HCT116 (cell line): ENCODE data around the gene MDM4. TPM values are rescaled to one million over a fixed set of nuclear protein-coding genes. Genes with fewer than 3 reads are reported as not detected.
"Not testable (repeated sequence)": the region's sequence is repeated elsewhere in the genome, so short reads cannot be mapped to it uniquely, and the experiment has no call there.

ENCODE experiments used
- ATAC-seq: fragments of 200-7000 bp; cut with Tn5 transposase; 2 replicates; pipeline ENCODE4 v1.9.1; 2020; ENCODE audit warnings: mild to moderate bottlenecking, moderate library complexity
- BruUV-seq: library from RNA; stranded (reverse); fragments of 400-500 nt; replicated peaks from 2 replicates; lab custom pipeline; 2021; lab: Mats Ljungman, UMichigan
- CTCF ChIA-PET: fragments of 300-600 bp; sonication (Branson Sonifier 250); formaldehyde crosslinking; loops from one replicate; lab custom pipeline; 2021; ENCODE audit warnings: antibody characterized with exemption; lab: Charles Lee
- POLR2A ChIA-PET: fragments of 300-600, 350-600 bp; sonication (Branson Sonifier 250); formaldehyde crosslinking; loops from one replicate; lab custom pipeline; 2021; ENCODE audit warnings: antibody characterized with exemption; lab: Charles Lee
- RAD21 ChIA-PET, 2 experiments: fragments of 300-600 bp; sonication (Branson Sonifier 250); formaldehyde crosslinking; loops; one replicate each; lab custom pipeline; 2023; ENCODE audit warnings: low total read pairs in 2 of 2; ENCODE audit not compliant: uncharacterized antibody in 2 of 2, unreplicated experiment in 2 of 2, low non-redundant PET in 1 of 2; lab: Charles Lee
- DNase-seq: peaks from one replicate; pipeline ENCODE4 v3.0.0-alpha.2; 2010; ENCODE audit warnings: low read depth, low spot score
- H2AFZ ChIP-seq: fragments of 200-600 bp; shearing (Covaris generic), sonication (generic); 2 replicates; pipeline ENCODE4 v1.6.1; 2017; ENCODE audit warnings: low read depth, mixed run types, mixed read lengths, antibody characterized with exemption, low read length; ENCODE audit not compliant: poor library complexity, severe bottlenecking
- H3K27ac ChIP-seq: 2 replicates; pipeline ENCODE4 v1.5.1; 2012; ENCODE audit warnings: low read depth, low read length
- H3K27me3 ChIP-seq: fragments of 200-600 bp; sonication (generic); 2 replicates; pipeline ENCODE4 v1.6.1; 2016; ENCODE audit warnings: mixed run types, low read length, mixed read lengths; ENCODE audit not compliant: insufficient read depth
- H3K36me3 ChIP-seq, 2 experiments: fragments of 200-500 bp in 1 of 2; fragments of 200-600 bp in 1 of 2; sonication (Bioruptor generic) in 1 of 2; sonication (generic) in 1 of 2; 2 replicates each; pipeline versions ENCODE4 v1.5.1 to v1.6.1; 2014 to 2016; ENCODE audit warnings: low read length in 2 of 2, inconsistent platforms in 1 of 2, mixed read lengths in 1 of 2, mixed run types in 1 of 2; ENCODE audit not compliant: insufficient read depth in 2 of 2, control insufficient read depth in 1 of 2
- H3K4me1 ChIP-seq, 2 experiments: fragments of 200-600 bp in 1 of 2; sonication (generic) in 1 of 2; 2 replicates each; pipeline versions ENCODE4 v1.5.1 to v1.6.1; 2012 to 2017; ENCODE audit warnings: low read length in 2 of 2, inconsistent platforms in 1 of 2, mild to moderate bottlenecking in 1 of 2, mixed read lengths in 1 of 2, mixed run types in 1 of 2, moderate library complexity in 1 of 2; ENCODE audit not compliant: insufficient read depth in 2 of 2, control insufficient read depth in 1 of 2
- H3K4me2 ChIP-seq: fragments of 200-600 bp; sonication (generic); 2 replicates; pipeline ENCODE4 v1.6.1; 2017; ENCODE audit warnings: mixed run types, low read length, mixed read lengths
- H3K4me3 ChIP-seq, 2 experiments: fragments of 200-600 bp in 1 of 2; sonication (generic) in 1 of 2; replicated peaks in 1 of 2; 2 replicates each; pipeline ENCODE4 v1.5.1; 2011 to 2016; ENCODE audit warnings: low read length in 2 of 2, control low read depth in 1 of 2, low read depth in 1 of 2, mild to moderate bottlenecking in 1 of 2, mixed read lengths in 1 of 2, mixed run types in 1 of 2
- H3K79me2 ChIP-seq: fragments of 200-600 bp; sonication (generic); 2 replicates; pipeline ENCODE4 v1.6.1; 2017; ENCODE audit warnings: mild to moderate bottlenecking, mixed run types, low read length, moderate library complexity, mixed read lengths; ENCODE audit not compliant: insufficient read depth
- H3K9ac ChIP-seq: fragments of 200-600 bp; sonication (generic); 2 replicates; pipeline ENCODE4 v1.6.1; 2016; ENCODE audit warnings: low read length, mixed read lengths
- H3K9me2 ChIP-seq: fragments of 200-600 bp; sonication (generic), shearing (Covaris generic); 2 replicates; pipeline ENCODE4 v1.6.1; 2017; ENCODE audit warnings: mixed run types, mild to moderate bottlenecking, moderate library complexity; ENCODE audit not compliant: insufficient read depth
- H3K9me3 ChIP-seq, 2 experiments: fragments of 200-500 bp in 1 of 2; fragments of 200-600 bp in 1 of 2; sonication (Bioruptor generic) in 1 of 2; sonication (generic) in 1 of 2; 2 replicates each; pipeline ENCODE4 v1.6.1; 2014 to 2017; ENCODE audit warnings: low read length in 2 of 2, mixed read lengths in 2 of 2, inconsistent platforms in 1 of 2, low read depth in 1 of 2, mild to moderate bottlenecking in 1 of 2, mixed run types in 1 of 2, moderate library complexity in 1 of 2; ENCODE audit not compliant: control insufficient read depth in 1 of 2, insufficient read depth in 1 of 2
- H4K20me1 ChIP-seq: fragments of 200-600 bp; sonication (generic), shearing (Covaris generic); 2 replicates; pipeline ENCODE4 v1.6.1; 2017; ENCODE audit warnings: mixed run types, mild to moderate bottlenecking, moderate library complexity; ENCODE audit not compliant: insufficient read depth
- ATF3 ChIP-seq: IDR thresholded peaks from 2 replicates; pipeline ENCODE4 v1.6.1; 2012
- CBX3 ChIP-seq: IDR thresholded peaks from 2 replicates; pipeline ENCODE4 v1.6.1; 2012; ENCODE audit warnings: low read depth
- EZH2phosphoT487 ChIP-seq: fragments of 200-600 bp; IDR thresholded peaks from 2 replicates; pipeline ENCODE4 v1.6.1; 2018; ENCODE audit warnings: antibody characterized with exemption, borderline replicate concordance
- POLR2A ChIP-seq: IDR thresholded peaks from 2 replicates; pipeline ENCODE4 v1.7.0; 2011; ENCODE audit warnings: borderline replicate concordance; ENCODE audit not compliant: insufficient read depth, insufficient read length; ENCODE audit errors: extremely low read depth
- SP1 ChIP-seq: IDR thresholded peaks from 2 replicates; pipeline ENCODE4 v1.6.1; 2012; ENCODE audit warnings: low read depth
- YY1 ChIP-seq: IDR thresholded peaks from 2 replicates; pipeline ENCODE4 v1.6.1; 2011; ENCODE audit warnings: low read length, low read depth, moderate library complexity, mild to moderate bottlenecking; ENCODE audit not compliant: insufficient replicate concordance; ENCODE audit errors: extremely low read depth
- ZFX ChIP-seq: fragments of 450-650 bp; IDR thresholded peaks from 2 replicates; pipeline ENCODE4 v1.6.1; 2017
- ZNF274 ChIP-seq: fragments of 200-500 bp; sonication (Bioruptor generic); IDR thresholded peaks from 2 replicates; pipeline ENCODE4 v1.6.1; 2014; ENCODE audit warnings: mild to moderate bottlenecking, low read depth, low read length, inconsistent platforms
- intact Hi-C: fragments of 100-400 bp; cut with micrococcal nuclease; formaldehyde crosslinking; loops from 2 replicates; pipeline ENCODE4 v1.10.0; 2022
- total RNA-seq: library from RNA; stranded (reverse); gene quantifications from one replicate; pipeline ENCODE4 v1.2.1, GENCODE V29; 2021; ENCODE audit not compliant: unreplicated experiment

The MDM4 gene
- total RNA-seq, 1 experiment from 2014 or later: 79.5 TPM

- no peaks in the 10 kb centered on the region for H3K27me3 ChIP-seq
- no TSS peak for BruUV-seq
- no peak overlapping the region for H2AFZ ChIP-seq
- H3K27ac ChIP-seq: no peak overlapping the region
- no peaks in the 10 kb centered on the region for H3K9me3 ChIP-seq
- no peaks in the 10 kb centered on the region for H3K9me2 ChIP-seq
- H4K20me1 ChIP-seq: 0 out of 2 replicates have a peak, but pooled peaks cover 9% of the 10 kb centered on the region
- intact Hi-C loops: no loop called here
- ATAC-seq: no peak
- peaks cover 10% of the 10 kb centered on the region; the same call in 1 of the 2 replicates for H3K79me2 ChIP-seq
- H3K9ac ChIP-seq: no peak overlapping the region
- ChIA-PET RAD21 (no interaction called here), CTCF (interaction anchor here (2.1 kb wide), 1 partner anchor 251 kb away, joined by 6 read pairs; no protein-coding TSS in a partner anchor), POLR2A (no interaction called here)
- no peak overlapping the region for H3K4me2 ChIP-seq
- no peak overlapping the region for H3K4me3 ChIP-seq
- TF ChIP-seq POLR2A: no peak
- DNase-seq: no peak
- H3K36me3 ChIP-seq: peaks cover 3 to 11% of the 10 kb centered on the region in 2 experiments; a peak in 2 of 4 replicates
- H3K4me1 ChIP-seq: peaks cover 0 to 6% of the 10 kb centered on the region in 2 experiments; a peak in 1 of 4 replicates
Measured at GRCh38 chr1:204556458-204557052, 40.3 kb downstream of the MDM4 start.

- no peak overlapping the region for H3K9ac ChIP-seq
- ChIA-PET CTCF (interaction anchor here (1.0 to 1.8 kb wide), 2 partner anchors 233 to 248 kb away, joined by 4 to 5 read pairs; no protein-coding TSS in a partner anchor), POLR2A (no interaction called here), RAD21 (no interaction called here)
- H4K20me1 ChIP-seq: 0 out of 2 replicates have a peak, but pooled peaks cover 9% of the 10 kb centered on the region
- H3K4me3 ChIP-seq: no peak overlapping the region
- no TSS peak for BruUV-seq
- peaks cover 10% of the 10 kb centered on the region; the same call in 1 of the 2 replicates for H3K79me2 ChIP-seq
- H3K36me3 ChIP-seq: 0 out of 4 replicates have a peak, but pooled peaks cover 0 to 4% of the 10 kb centered on the region in 2 experiments
- H3K4me2 ChIP-seq: no peak overlapping the region
- H3K9me2 ChIP-seq: no peaks in the 10 kb centered on the region
- peaks cover 0 to 6% of the 10 kb centered on the region in 2 experiments; a peak in 1 of 4 replicates for H3K4me1 ChIP-seq
- ATAC-seq: no peak
- no peak overlapping the region for H3K27ac ChIP-seq
- no peaks in the 10 kb centered on the region for H3K27me3 ChIP-seq
- no peak overlapping the region for H2AFZ ChIP-seq
- no peak for DNase-seq
- intact Hi-C loops: no loop called here
- H3K9me3 ChIP-seq: no peaks in the 10 kb centered on the region
- TF ChIP-seq ATF3: no peak
- TF ChIP-seq CBX3: no peak
- no peak for TF ChIP-seq YY1
- no peak for TF ChIP-seq ZFX
- TF ChIP-seq ZNF274: no peak
- no peak for TF ChIP-seq EZH2phosphoT487
- TF ChIP-seq SP1: no peak
Measured at GRCh38 chr1:204558467-204558866, 42.3 kb downstream of the MDM4 start.

GRCh38 chr1:204560002-204560401, 43.8 kb downstream of the MDM4 start:
- RAD21 ChIA-PET, H3K9me2 ChIP-seq, H3K79me2 ChIP-seq, H3K4me2 ChIP-seq, H4K20me1 ChIP-seq, DNase-seq, H2AFZ ChIP-seq, POLR2A ChIA-PET, ATAC-seq, H3K4me3 ChIP-seq, H3K9ac ChIP-seq, H3K36me3 ChIP-seq, H3K27me3 ChIP-seq, H3K9me3 ChIP-seq, BruUV-seq, H3K27ac ChIP-seq: not testable (repeated sequence)
- CTCF ChIA-PET: interaction anchor here (1.5 kb wide), 1 partner anchor 247 kb away, joined by 6 read pairs; no protein-coding TSS in a partner anchor
- H3K4me1 ChIP-seq: peaks cover 0 to 11% of the 10 kb centered on the region in 2 experiments; a peak in 2 of 4 replicates
- intact Hi-C loops: loop anchor here (10.0 kb wide), 1 partner anchor 385 kb away; no protein-coding TSS in a partner anchor
